ENCODE results near the gene ZNF69.
"Not testable (repeated sequence)": the region's sequence is repeated elsewhere in the genome, so short reads cannot be mapped to it uniquely, and the experiment has no call there.

Gene ZNF69

DNA sequence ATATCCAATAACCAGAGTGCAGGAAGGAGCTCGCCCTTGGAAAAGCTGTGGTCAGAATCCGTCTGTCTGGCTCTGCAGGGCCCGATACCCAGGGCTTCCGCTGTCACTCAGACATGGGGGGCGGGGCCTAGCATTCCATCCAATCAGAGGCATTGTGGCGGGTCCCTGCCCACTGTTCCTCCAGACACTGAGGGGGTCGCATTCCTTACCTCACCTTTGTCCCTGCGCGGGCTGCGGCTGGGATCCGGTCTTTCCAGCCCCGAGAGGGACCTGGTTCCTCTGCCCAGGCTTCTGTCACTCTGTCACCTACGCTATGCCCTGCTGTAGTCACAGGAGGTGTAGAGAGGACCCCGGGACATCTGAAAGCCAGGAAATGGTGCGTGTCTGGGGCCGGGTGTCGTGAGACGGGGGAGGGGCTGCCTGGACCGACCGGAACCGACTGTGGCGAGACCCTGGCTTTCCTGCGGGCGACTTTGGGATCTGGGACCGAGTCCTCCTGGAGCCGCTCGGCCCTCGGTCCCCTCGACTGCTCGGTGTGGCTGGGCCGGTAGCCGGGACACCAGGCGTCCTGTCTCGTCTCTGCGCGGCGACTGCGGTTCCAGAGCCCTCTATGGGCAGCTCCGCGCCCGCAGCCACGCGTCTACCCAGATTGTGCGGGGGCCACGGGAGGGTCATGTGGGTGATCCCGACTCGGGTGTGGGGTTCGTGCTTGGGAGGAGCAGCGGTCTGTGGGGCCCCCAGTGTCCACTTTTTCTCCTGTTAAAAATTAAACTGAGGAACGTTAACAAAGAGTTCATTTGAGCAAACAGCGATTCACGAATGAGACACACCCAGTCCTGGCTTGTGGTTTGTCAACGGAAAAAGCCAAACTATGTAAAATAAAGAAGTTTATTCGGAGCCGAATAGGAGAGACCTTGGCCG lies at the start of gene ZNF69:
Gene ZNF69 (plus strand): TSS at position 172 of the 921 bp plus-strand sequence. CDS start 142 bp downstream, at position 314.
- DNase-seq (ENCODE audit: low read depth), result peak; percentile 32

DNA sequence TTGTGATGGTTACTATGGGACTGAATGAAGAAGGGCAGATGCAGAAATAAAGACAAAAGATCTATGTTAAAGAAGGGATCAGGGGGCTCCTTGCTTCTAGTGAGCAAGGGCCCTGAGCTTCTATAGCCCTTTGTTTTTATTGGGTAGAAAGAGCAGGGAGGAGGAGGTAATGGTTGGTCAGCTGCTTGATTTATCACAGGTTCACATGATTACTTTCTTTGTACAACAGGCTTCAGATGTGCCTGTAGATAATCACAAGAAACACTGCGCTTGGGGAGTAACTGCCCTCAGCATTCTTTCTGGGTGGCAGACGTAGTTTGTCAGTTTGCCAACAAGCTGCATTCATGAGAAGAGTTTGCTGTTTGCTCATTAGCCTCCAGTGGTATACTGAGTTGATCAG lies 43.9 kb upstream of the ZNF69 start:
- no peak for DNase-seq (ENCODE audit: low read depth)

DNA sequence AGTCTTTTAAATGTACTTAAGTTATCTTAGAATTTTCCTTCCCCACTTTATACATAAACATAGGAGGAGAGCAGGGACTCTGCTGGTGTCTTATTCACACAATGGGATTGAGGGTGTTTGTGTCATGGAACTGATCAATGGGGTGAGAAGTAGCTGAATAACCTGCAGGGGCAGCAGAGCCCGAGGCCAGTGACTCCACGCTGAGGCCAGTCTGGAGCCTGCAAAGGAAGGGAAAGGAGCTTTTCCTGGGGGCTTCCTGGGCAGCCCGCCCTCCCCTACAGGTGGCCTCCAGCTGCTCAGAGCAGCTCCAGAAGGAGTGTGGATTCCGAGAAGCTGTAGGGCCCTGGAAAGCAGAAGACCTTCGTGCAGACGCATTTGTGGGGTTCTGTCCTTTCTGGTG lies 40.0 kb upstream of the ZNF69 start:
- not testable (repeated sequence) for DNase-seq (ENCODE audit: low read depth)

DNA sequence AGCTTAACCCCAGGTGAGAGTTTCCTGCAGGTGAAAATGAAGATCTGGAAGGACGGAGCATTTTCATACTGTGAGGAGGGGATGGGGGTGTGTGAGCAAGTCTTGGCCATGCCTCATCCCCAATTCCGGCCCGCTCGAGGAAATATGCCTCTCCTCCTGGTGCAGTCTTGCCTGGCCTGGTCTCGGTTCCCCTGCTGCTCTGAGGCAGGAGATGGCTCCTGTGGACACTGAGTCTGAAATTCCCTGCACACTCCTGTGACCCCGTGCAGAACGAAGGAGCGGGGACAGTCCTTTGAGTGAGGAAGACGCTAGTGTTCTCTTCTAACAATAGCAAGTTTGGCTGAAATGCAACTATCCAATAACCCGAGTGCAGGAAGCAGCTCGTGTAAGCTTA lies 39.4 kb upstream of the ZNF69 start:
- no peak for DNase-seq (ENCODE audit: low read depth)

DNA sequence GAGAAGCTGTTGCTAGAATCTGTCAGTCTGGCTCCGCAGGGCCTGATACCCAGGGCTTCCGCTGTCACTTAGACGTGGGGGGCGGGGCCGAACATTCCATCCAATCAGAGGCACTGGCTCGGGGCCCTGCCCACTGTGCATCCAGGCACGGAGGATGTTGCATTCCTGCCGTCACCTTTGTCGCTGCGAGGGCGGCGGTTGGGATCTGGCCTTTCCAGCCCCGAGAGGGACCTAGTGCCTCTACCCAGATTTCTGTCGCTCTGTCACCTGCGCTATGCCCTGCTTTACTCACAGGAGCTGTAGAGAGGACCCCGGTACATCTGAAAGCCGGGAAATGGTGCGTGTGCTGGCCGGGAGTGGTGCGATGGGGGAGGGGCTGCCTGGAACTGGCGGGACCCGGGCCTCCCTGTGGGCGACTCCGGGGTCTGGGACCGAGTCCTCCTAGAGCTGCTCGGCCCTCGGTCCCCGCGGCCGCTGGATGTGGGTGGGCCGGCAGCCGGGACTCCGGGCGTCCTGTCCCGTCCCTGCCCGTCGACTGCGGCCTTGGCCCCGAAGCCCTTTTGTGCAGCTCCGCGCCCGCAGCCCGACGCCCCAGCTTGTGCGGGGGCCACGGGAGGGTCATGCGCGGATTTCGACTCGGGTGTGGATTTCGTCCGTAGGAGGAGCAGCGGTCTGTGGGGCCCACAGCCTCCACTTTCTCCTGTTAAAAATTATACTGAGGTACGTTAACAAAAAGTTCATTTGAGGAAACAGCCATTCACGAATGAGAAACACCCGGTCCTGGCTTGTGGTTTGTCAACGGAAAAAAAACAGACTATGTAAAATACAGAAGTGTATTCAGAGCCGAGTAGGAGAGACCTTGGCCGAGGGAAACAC lies 38.8 kb upstream of the ZNF69 start, which contains the start of gene ZNF439:
Gene ZNF439 (plus strand): TSS at position 133 of the 876 bp plus-strand sequence. CDS start 142 bp downstream, at position 275.
- peak; percentile 15 for DNase-seq (ENCODE audit: low read depth)

DNA sequence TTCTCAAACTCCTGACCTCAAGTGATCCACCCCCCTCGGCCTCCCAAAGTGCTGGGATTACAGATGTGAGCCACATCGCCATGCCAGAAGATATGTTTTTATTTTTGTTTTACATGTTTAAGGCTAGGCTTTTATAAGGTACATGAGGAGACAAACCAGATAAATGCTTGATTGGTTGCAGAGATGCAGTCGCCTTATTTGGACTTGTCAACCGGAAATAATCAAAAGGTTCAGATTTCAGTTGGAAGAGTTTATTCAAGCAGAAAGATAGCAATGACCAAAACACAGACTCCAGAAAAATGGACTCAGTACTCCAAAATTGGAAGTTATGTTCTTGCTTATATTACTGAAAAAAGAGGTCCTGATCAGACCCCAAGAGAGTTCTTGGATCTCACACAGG lies 37.3 kb upstream of the ZNF69 start:
- not testable (repeated sequence) for DNase-seq (ENCODE audit: low read depth)

DNA sequence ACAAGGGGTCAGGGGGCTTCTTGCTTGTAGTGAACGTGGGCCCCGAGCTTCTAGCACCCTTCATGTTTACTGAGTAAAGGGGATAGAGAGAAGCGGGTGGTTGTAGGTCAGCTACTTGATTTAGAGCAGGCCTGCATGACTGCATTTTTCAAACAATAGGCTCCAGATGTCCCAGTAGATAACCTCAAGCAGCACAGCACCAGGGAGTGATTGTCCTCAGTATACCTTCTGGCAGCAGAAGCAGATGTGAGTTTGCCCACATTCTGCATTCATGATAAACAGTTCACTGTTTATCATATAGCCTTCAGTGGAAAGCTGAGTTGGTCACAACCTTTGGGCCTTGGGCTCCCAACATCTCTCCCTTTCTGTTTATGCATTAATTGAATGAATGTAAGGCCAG lies 34.2 kb upstream of the ZNF69 start:
- no peak for DNase-seq (ENCODE audit: low read depth)

DNA sequence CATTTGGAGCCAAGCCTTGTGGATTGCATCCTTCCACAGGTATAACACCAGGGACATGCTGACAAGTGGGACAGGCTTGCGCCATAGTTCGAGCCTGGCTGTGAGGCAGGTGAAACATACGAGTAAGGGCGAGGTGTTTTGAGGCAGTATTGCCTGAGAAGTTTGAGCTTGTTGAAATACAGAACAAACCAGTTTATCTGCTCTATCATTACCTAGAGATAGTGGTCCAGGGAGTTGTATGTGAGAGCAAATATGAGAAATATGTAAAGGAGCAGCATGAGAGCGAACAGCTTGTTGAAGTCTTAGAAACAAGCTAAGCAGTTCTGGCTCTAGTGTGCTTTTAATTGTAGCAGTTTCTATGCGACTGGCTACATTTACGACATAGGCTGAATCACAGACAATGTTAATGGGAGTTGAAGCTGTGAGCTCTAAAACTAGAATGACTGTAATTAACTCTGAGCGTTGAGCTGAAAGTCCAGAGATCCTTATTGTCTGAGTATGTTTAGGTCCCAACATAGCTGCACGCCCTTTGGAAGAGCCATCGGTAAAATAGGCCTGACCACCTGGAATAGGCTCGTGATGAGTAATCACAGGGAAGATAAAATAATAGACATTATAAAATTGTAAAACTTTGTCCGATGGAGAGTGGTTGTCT lies 30.9 kb upstream of the ZNF69 start:
- no peak for DNase-seq (ENCODE audit: low read depth)

DNA sequence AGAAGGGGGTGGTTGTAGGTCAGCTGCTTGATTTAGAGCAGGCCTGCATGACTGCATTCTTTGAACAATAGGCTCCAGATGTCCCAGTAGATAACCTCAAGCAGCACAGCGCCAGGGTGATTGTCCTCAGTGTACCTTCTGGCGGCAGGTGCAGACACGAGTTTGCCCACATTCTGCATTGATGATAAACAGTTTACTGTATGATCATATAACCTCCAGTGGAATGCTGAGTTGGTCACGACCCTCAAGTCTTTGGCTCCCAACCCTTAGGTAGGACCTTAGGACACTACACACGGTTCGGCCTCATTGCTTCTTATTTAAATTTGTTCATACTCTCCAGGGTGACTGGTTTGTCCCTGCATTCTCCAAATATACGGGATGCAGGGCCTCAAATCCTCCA lies 26.9 kb upstream of the ZNF69 start:
- no peak for DNase-seq (ENCODE audit: low read depth)

DNA sequence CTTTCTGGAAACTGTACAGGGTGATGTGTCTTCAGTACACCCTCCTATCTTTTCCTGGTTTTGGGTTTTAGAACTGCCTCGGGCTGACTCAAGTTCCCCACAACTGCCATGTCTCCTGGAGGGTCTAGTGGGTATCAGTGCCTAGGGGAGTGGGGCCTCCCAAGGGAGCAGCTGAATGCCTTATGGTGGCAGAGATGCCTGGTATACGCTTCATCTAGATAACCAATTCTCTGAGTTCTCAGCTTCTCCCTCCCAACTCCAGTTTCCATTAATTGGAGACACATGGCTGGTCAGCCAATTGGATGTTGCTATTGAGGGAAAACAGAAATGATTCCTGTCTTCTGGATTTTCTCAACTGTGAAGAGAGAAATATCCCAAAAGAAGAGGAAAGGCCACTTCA lies 26.3 kb upstream of the ZNF69 start:
- no peak for DNase-seq (ENCODE audit: low read depth)

DNA sequence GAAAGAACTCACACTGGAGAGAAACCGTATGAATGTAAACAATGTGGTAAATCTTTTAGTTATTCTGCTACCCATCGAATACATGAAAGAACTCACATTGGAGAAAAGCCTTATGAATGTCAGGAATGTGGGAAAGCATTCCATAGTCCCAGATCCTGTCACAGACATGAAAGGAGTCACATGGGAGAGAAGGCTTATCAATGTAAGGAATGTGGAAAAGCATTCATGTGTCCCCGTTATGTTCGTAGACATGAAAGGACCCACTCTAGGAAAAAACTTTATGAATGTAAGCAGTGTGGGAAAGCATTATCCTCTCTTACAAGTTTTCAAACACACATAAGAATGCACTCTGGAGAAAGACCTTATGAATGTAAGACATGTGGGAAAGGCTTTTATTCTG lies 19.8 kb upstream of the ZNF69 start:
- not testable (repeated sequence) for DNase-seq (ENCODE audit: low read depth)

DNA sequence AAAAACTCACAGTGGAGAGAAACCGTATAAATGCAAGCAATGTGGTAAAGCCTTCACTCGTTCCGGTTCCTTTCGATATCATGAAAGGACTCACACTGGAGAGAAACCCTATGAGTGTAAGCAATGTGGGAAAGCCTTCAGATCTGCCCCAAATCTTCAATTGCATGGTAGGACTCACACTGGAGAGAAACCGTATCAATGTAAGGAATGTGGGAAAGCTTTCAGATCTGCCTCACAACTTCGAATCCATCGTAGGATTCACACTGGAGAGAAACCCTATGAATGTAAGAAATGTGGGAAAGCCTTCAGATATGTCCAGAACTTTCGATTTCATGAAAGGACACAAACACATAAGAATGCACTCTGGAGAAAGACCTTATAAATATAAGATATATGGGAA lies 19.4 kb upstream of the ZNF69 start:
- no peak for DNase-seq (ENCODE audit: low read depth)

DNA sequence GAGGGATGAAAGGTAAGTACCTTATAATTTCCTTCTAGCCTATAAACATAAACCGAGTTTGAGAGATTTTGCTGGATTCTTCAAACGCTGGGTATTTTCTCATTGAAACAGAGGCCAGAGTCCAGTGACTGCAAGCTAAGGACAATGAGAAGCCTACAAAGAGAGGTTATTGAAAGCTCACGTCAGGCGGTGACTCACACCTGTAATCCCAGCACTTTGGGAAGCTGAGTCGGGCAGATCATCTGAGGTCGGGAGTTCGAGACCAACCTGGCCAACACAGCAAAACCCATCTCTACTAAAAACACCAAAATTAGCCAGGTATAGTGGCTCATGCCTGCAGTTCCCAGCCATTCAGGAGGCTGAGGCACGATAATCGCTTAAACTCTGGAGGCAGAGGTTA lies 15.0 kb upstream of the ZNF69 start:
- DNase-seq (ENCODE audit: low read depth), result no peak

DNA sequence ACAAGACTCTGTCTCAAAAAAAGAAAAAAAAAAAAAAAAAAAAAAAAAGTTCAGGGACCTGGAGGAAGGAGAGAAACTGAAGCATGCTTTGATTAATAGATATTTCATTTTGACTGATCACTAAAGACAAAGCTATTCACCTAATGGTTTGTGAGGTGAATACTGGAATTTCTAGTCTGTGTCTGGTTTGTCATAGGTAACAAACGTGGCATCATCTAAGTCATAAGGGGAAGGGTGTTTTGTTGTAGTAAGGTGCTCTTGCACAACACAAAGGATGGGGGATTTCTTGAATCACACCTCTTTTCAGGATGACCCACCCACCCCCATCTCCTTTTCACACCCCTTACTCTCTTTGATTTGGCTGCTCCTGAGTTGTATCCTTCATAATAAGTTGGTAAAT lies 13.8 kb upstream of the ZNF69 start:
- no peak for DNase-seq (ENCODE audit: low read depth)

DNA sequence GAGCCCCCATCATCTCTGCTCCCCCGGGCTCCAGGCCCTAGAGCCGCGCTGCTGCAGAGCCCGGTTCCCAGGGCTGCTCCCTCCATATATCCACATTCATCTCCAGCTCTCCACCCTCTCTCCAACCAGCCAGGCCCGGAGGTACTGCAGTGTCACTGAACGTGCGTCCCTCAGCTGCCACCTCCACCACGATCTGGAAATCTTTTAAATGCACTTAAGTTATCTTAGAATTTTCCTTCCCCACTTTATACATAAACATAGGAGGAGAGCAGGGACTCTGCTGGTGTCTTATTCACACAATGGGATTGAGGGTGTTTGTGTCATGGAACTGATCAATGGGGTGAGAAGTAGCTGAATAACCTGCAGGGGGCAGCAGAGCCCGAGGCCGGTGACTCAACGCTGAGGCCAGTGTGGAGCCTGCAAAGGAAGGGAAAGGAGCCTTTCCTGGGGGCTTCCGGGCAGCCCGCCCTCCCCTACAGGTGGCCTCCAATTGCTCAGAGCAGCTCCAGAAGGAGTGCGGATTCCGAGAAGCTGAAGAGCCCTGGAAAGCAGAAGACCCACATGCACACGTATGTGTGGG lies 7.8 kb upstream of the ZNF69 start:
- not testable (repeated sequence) for DNase-seq (ENCODE audit: low read depth)

DNA sequence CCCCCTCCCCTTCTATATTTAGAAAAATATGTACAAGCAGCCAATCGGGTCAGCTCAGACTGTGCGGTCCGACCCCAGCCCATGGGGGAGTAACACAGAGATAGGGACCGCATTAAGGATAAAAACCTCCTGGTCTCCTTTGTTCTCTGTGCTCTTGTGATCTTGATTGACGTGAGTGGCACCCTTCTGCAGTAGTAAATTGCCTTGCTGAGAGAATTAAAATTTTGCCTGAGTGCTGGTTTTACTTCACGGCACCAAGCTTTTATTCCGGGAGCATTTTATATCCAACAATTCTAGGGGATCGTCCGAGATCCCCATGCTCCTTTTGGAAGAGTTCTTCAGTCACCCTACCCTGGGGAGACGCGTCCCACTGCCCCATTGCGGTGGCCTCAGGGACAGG lies 7.0 kb upstream of the ZNF69 start:
- no peak for DNase-seq (ENCODE audit: low read depth)

DNA sequence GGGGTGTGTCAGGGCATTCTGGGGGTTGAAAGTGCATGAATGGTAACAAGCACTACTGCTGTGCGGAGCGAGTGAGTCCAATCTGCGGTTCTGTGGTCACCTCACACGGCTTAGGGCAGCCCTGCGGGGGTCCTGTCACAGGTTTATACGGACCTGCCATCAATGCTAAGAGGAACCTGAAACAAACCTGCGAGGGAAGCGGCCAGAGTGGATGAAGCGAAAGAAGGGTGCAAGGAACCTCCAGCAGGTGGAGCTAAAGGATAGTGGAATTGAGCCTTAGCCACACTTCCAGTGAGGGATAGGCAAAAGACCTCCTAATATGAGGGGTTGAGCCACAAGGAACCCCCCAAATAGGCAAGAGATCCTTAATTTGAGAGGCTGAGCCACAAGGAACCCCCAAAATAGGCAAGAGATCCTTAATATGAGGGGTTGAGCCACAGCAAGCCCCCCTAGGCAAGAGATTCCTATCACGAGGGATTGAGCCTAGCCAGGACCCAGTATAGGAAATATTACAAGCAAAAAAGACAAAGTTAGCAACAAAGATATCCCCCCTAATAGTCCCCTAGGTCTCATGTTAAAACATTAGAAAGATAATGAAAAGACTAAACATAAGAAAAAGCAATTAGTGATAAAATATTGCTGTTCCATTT lies 6.3 kb upstream of the ZNF69 start:
- no peak for DNase-seq (ENCODE audit: low read depth)

DNA sequence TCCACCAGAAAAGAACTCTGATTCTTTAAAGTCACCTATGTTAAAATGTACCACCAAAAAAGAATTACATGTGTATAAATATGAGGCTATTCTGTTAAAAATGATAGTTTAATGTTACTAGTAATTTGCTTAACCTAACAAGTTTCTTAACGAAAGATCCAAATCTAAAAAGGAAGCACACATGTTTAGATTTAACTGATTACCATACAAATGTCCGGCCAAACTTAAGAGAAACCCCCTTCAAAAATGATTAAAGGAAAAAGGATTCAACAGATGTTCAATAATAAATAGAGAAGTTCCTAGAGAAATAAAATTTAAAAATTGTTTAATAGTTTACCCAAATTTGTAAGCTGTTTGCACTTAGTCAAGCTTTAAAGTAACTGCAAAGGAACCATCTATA lies 5.0 kb upstream of the ZNF69 start:
- no peak for DNase-seq (ENCODE audit: low read depth)

DNA sequence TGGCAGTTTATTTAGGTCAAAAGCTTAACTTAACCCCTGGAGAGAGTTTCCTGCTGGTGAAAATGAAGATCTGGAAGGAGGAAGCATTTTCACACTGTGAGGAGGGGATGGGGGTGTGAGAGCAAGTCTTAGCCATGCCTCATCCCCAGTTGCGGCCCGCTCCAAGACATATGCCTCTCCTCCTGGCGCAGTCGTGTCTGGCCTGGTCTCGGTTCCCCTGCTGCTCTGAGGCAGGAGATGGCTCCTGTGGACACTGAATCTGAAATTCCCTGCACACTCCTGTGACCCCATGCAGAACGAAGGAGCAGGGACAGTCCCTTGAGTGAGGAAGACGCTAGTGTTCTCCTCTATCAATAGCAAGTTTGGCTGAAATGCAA lies 360 bp upstream of the ZNF69 start:
- DNase-seq (ENCODE audit: low read depth), result no peak

DNA sequence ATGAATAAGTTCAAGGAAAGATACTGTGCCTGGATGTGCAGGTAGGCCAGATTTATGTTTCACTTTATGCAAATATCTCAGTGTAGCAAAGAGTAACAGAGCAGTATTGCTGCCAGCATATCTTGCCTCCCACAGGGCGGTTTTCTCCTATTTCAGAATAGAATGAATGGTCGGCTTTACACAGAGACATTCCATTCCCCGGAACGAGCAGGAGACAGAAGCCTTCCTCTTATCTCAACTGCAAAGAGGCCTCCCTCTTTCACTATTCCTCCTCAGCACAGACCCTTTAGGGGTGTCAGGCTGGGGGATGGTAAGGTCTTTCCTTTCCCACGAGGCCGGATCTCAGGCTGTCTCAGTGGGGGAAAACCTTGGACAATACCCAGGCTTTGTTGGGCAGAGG lies 2.3 kb downstream of the ZNF69 start:
- not testable (repeated sequence) for DNase-seq (ENCODE audit: low read depth)

DNA sequence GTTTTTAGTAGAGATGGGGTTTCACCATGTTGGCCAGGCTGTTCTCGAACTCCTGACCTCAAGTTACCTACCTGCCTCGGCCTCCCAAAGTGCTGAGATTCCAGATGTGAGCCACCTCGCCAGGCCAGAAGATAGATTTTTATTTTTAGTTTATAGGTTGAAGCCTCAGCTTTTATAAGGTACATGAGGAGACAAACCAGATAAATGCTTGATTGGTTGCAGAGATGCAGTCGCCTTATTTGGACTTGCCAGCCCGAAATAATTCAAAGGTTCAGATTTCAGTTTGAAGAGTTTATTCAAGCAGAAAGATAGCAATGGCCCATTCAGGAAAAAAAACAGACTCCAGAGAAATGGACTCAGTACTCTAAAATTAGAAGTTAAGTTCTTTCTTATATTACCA lies 3.1 kb downstream of the ZNF69 start:
- no peak for DNase-seq (ENCODE audit: low read depth)

DNA sequence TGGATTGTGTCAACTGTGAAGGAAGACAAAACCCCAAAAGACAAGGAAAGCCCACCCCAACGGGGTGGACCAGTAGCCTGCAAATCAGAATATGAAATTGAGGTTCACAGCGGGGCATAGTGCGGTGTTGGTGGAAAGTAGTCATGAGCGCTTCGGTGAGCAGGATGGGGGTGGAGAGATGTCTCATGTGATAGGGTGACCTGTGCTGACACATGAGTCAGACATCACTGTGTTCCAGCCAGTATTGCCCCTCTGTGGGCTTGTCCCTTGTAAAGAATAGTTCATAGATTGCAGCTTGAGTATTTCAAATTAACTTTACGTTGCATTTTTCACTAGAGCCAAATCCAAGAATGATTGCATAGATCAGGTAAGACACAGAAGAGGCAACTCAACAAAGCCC lies 7.3 kb downstream of the ZNF69 start:
- no peak for DNase-seq (ENCODE audit: low read depth)

All from non-pigmented ciliary epithelial cell (primary cell).